ENCODE data around the gene KDF1. TPM values are rescaled to one million over a fixed set of nuclear protein-coding genes. Genes with fewer than 3 reads are reported as not detected.

The KDF1 gene
- total and polyA plus RNA-seq, 2 of the 13 experiments (the other 11 are each of a cell fraction or from before 2014, with no cell fraction given) = 1.9 to 4.9 TPM

- TF ChIP-seq ZFP91 (CRISPR knock-in tag; IDR thresholded peaks at IDR 0.05; ENCODE audit: borderline replicate concordance) (no peak), PRDM15 (CRISPR knock-in tag; IDR thresholded peaks at IDR 0.05) (no peak; the same call in 1 of the 2 replicates), IKZF1 (IDR thresholded peaks at IDR 0.05) (no peak), TFE3 (CRISPR knock-in tag; IDR thresholded peaks at IDR 0.05) (peak; percentile 81), CHCHD3 (CRISPR knock-in tag; IDR thresholded peaks at IDR 0.05) (no peak), CERS6 (CRISPR knock-in tag; IDR thresholded peaks at IDR 0.05) (no peak), ZNF460 (CRISPR knock-in tag; IDR thresholded peaks at IDR 0.05; ENCODE audit: borderline replicate concordance) (peak; percentile 29; the same call in 1 of the 2 replicates), CCDC6 (CRISPR knock-in tag; IDR thresholded peaks at IDR 0.05) (peak; percentile 55; the same call in 1 of the 2 replicates), MAFF (IDR thresholded peaks at IDR 0.05; ENCODE audit: low read depth, low read length) (no peak), ZNF326 (CRISPR knock-in tag; IDR thresholded peaks at IDR 0.05; ENCODE audit: borderline replicate concordance) (no peak), ZXDC (CRISPR knock-in tag; IDR thresholded peaks at IDR 0.05) (no peak), ZFP37 (CRISPR knock-in tag; IDR thresholded peaks at IDR 0.05; ENCODE audit: borderline replicate concordance) (no peak; the same call in 1 of the 2 replicates), TP53 (CRISPR knock-in tag; conservative IDR thresholded peaks at IDR 0.05) (no peak), IRX3 (CRISPR knock-in tag; IDR thresholded peaks at IDR 0.05; ENCODE audit: borderline replicate concordance, low read depth) (no peak), RFXAP (CRISPR knock-in tag; IDR thresholded peaks at IDR 0.05; ENCODE audit: borderline replicate concordance) (peak; percentile 78; the same call in 1 of the 2 replicates), ZNF337 (CRISPR knock-in tag; IDR thresholded peaks at IDR 0.05; ENCODE audit: borderline replicate concordance, low read depth) (no peak)
These were observed 49.7 kb downstream of the KDF1 start (continued) for GRCh38 chr1:26910343-26911160.
